ENCODE results near the gene HGF.

The HGF gene

GRCh38 chr7:81769891-81770727 lies at the start of gene HGF:
HGF (minus strand) TSS chr7:81770047; CDS start chr7:81769971, 76 bp downstream.
- no peak for TF ChIP-seq GATA3 (IDR thresholded peaks at IDR 0.05; ENCODE audit: low read depth, low read length)
- TF ChIP-seq GATA2 (IDR thresholded peaks at IDR 0.05; ENCODE audit: low read depth, low read length) = no peak

DNA sequence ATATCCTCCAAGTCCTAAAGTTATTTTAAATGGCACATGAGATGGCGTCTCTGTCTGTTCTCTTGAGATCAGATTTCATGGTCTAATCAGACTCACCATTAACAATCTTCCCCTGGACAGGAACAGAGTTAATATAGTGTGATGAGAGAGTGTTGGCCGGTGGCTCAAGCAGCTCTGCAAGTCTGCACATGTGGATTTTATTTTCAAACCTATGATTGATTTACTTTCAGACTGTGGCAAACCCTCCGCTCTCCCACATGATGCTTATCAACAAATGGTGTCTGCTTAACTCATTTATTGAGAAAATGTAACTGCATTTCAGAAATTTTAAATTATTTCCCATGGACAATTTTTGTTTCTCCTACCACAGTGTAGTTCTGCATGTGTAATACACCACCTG lies 46.5 kb upstream of the HGF start:
- TF ChIP-seq GATA3 (IDR thresholded peaks at IDR 0.05; ENCODE audit: low read depth, low read length) (peak; percentile 99), GATA2 (IDR thresholded peaks at IDR 0.05; ENCODE audit: low read depth, low read length) (peak; percentile 96)

GRCh38 chr7:81812866-81813476 lies 43.1 kb upstream of the HGF start:
- TF ChIP-seq GATA2 (IDR thresholded peaks at IDR 0.05; ENCODE audit: low read depth, low read length) = peak; percentile 47; the same call in 1 of the 2 replicates

DNA sequence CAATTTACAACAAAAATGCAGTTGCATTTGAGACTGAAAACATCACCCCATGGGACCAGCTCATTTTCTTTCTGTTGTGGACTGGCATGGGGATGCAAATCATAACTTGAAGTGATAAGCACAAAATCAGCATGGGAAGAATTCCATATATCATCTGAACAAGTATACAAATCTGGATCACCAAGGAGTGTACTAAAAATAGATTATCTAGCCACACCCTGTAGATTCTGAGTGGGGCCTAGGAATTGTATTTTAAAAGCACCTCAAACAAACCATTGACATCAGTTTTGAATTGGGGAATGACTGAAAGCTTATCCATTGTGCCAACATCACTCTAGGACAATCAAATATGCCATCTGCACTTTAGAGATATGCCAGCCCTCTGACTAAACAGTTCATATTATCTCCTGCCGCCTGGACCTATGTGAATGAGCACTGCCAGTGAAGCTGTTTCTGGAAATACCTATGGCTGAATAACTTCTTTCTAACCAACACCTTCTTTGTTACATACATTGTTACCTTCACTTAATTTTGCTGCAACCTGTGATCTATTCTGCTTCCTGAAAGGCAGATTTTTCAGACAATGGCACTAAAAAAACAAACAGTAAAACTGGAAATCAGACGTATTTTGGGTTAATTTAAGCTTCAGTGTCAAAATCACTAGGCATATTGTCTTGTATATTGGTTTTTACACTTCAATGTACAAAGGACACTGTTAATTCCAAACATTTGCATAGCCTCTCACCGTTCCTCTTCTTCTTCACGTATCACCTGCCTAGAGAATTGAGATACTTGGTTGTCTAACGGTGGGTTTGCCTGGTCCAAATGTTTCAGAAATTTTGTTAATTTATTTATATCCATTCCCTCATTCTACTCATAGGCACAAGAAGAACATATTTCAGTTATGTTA lies 42.4 kb upstream of the HGF start:
- no peak for TF ChIP-seq GATA3 (IDR thresholded peaks at IDR 0.05; ENCODE audit: low read depth, low read length)
- TF ChIP-seq GATA2 (IDR thresholded peaks at IDR 0.05; ENCODE audit: low read depth, low read length) = no peak

GRCh38 chr7:81810476-81811155 lies 40.8 kb upstream of the HGF start:
- TF ChIP-seq GATA2 (IDR thresholded peaks at IDR 0.05; ENCODE audit: low read depth, low read length) (no peak), GATA3 (IDR thresholded peaks at IDR 0.05; ENCODE audit: low read depth, low read length) (no peak)

GRCh38 chr7:81803267-81803666 lies 33.4 kb upstream of the HGF start:
- TF ChIP-seq GATA2 (IDR thresholded peaks at IDR 0.05; ENCODE audit: low read depth, low read length) (no peak), GATA3 (IDR thresholded peaks at IDR 0.05; ENCODE audit: low read depth, low read length) (no peak)

DNA sequence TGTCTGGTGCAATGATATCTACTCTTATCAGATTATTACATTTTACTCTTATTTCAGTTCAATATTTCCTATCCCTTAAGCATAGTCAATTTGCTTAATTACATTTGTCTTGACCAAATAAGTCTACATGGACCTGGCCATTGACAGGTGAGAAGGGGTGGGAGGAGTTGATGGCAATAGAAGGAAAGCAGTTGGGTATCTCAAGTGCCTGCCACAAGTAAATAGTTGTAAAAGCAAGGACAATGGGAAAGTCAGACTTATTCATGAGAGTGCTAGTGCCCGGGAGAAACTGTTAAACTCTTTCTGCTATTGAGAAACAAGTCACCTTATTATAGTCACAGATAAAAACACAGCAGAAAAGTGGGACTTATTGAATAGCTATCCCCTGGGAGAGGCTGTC lies 32.4 kb upstream of the HGF start:
- no peak for TF ChIP-seq GATA2 (IDR thresholded peaks at IDR 0.05; ENCODE audit: low read depth, low read length)
- TF ChIP-seq GATA3 (IDR thresholded peaks at IDR 0.05; ENCODE audit: low read depth, low read length) = no peak

DNA sequence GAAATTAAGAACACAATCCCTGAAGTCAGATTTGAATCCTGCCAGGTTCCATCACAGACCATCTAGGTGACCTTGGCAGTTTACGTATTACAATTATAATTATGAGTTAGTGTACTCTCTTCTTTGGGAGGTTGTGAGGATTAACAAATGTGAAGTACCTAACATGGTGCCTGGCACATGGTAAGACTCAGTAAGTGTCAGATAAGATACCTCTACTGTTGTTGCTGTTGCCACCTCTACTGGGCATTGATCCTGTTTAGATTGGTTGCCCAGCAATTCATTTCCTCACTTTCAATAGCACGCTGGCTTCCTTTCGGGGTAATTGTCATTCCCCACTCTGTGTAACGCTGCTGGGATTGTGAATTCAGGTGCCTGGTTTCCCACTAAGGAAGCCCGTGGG lies 31.7 kb upstream of the HGF start:
- TF ChIP-seq GATA2 (IDR thresholded peaks at IDR 0.05; ENCODE audit: low read depth, low read length) (no peak), GATA3 (IDR thresholded peaks at IDR 0.05; ENCODE audit: low read depth, low read length) (no peak)

DNA sequence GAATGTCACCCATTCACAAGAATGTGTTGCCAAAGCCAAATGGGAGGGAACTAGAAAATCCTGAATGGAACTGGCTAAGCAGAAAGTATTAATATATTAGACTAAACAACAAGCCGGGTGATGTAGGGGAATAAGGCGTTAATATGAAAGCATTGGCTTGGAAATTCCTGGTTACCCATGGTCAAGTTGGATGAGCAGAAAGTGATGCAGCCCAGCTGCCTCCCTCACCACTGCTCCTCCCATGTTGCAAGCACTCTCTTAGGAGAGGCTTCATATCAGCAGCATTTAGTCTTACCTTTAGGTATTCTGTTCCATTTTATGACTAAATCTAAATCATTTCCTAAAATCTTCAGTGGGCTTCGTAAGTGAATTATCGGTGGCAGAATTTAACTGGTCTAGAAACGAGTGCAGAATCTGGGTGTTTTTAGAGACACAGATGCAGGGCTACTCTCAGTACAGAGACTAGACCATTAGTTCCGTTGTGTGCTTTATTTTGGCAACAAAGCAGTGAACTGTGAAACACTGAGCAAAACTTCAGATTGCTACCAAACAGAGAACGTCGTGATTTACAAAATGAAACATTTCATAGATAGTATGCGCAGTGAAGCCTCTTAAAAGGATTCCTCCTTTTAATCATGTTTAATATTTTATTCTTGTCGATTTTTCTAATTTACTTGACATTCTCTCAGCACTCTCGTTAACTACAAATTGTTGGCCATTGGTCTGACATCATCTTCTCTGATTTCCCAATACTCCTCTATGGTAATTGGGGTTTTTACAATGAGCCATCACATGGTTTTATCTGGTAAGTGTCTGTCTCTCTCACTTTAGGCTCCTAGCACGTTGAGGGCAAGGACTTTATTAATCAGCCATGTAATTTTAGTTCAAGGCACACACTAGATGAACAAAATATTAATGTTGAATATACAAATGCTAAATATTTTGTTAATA lies 22.0 kb upstream of the HGF start:
- no peak for TF ChIP-seq GATA2 (IDR thresholded peaks at IDR 0.05; ENCODE audit: low read depth, low read length)
- no peak for TF ChIP-seq GATA3 (IDR thresholded peaks at IDR 0.05; ENCODE audit: low read depth, low read length)

DNA sequence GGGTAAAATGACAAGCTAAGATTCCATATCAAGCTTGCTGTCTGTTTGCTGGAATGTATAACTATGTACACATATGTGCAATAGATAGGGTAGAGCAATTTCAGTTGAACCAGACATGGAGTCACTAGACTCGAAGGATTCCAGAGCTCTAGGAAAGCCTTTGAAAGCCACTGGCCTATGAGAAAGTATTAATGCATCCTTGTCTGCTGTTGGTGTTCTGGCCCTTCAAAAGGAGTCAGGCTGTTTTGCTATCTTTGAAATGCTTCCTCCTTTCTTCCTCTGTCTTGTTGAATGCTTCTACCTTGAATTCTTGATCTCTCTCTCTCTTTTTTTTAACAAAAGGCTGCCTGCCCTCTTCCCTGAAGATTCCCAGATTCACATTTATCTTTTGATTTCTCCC lies 20.8 kb upstream of the HGF start:
- TF ChIP-seq GATA3 (IDR thresholded peaks at IDR 0.05; ENCODE audit: low read depth, low read length) (no peak), GATA2 (IDR thresholded peaks at IDR 0.05; ENCODE audit: low read depth, low read length) (no peak)

DNA sequence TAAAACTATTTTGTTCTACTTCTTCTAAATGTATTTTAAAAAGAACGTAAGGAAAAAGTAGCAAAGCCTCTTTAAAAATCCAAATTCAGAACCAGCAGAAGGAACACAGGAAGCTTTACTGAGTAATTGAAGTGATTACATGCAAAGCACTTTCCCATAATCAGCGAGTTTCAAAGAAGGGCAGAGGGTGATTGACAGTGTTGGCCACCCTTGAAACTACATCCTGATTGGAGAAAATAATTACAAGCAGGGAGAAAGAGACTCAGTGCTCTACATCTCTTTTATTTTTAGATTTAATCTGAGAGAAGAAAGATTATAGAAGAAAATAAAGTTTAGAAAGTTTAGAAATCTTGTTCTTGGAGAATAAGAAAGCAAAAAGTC lies 20.3 kb upstream of the HGF start:
- TF ChIP-seq GATA3 (IDR thresholded peaks at IDR 0.05; ENCODE audit: low read depth, low read length) = no peak
- no peak for TF ChIP-seq GATA2 (IDR thresholded peaks at IDR 0.05; ENCODE audit: low read depth, low read length)

- no peak for TF ChIP-seq GATA3 (IDR thresholded peaks at IDR 0.05; ENCODE audit: low read depth, low read length)
- TF ChIP-seq GATA2 (IDR thresholded peaks at IDR 0.05; ENCODE audit: low read depth, low read length) = no peak
Measured at GRCh38 chr7:81789406-81790119, 19.7 kb upstream of the HGF start.

Measured in SH-SY5Y (cell line).